SK-N-SH (cell line): Measurements from ENCODE around the gene MAGEA3. TPM values are rescaled to one million over a fixed set of nuclear protein-coding genes. Genes with fewer than 3 reads are reported as not detected.
A peak's percentile ranks its signal among the peaks of the same experiment; 100 is the strongest.

Experiments
- CTCF ChIA-PET: fragments of 300-600, 350-600 bp; formaldehyde crosslinking; extraction: SDS; loops from one replicate; lab custom pipeline; 2021; lab: Yijun Ruan, JAX
- POLR2A ChIA-PET: fragments of 350-600 bp; sonication (Branson Sonifier 250); formaldehyde crosslinking; extraction: SDS; loops from one replicate; lab custom pipeline; 2020; ENCODE audit warnings: antibody characterized with exemption, inconsistent platforms; lab: Yijun Ruan, JAX
- DNase-seq: peaks from one replicate; pipeline ENCODE4 v3.0.0; 2012
- H2AFZ ChIP-seq: fragments of 200-600 bp; sonication (generic); 2 replicates; pipeline ENCODE4 v1.8.1; 2016; ENCODE audit warnings: antibody characterized with exemption, mild to moderate bottlenecking, low read depth
- H3F3A ChIP-seq: fragments of 200-600 bp; sonication (generic); replicated peaks from 2 replicates; pipeline ENCODE3; 2016; ENCODE audit warnings: antibody characterized with exemption, mild to moderate bottlenecking; ENCODE audit not compliant: insufficient read depth
- H3K27ac ChIP-seq, 2 experiments: fragments of 200-500 bp in 1 of 2; fragments of 200-600 bp in 1 of 2; sonication (Bioruptor generic) in 1 of 2; sonication (generic), shearing (Covaris generic) in 1 of 2; 2 replicates each; pipeline versions ENCODE4 v1.5.1 to v1.6.1; 2014 to 2016; ENCODE audit warnings: low read depth in 2 of 2, inconsistent platforms in 1 of 2, low read length in 1 of 2, mild to moderate bottlenecking in 1 of 2, mixed read lengths in 1 of 2
- H3K27me3 ChIP-seq: fragments of 200-600 bp; sonication (generic), shearing (Covaris generic); 2 replicates; pipeline ENCODE4 v1.6.1; 2016; ENCODE audit warnings: mixed run types; ENCODE audit not compliant: insufficient read depth
- H3K36me3 ChIP-seq, 2 experiments: fragments of 200-500 bp in 1 of 2; fragments of 200-600 bp in 1 of 2; sonication (Bioruptor generic) in 1 of 2; sonication (generic) in 1 of 2; replicated peaks in 1 of 2; 2 replicates each; pipeline versions ENCODE3 to v1.5.1; 2014 to 2016; ENCODE audit warnings: low read length in 1 of 2, mild to moderate bottlenecking in 1 of 2; ENCODE audit not compliant: insufficient read depth in 2 of 2, control insufficient read depth in 1 of 2
- H3K4me1 ChIP-seq, 2 experiments: fragments of 200-500 bp in 1 of 2; fragments of 200-600 bp in 1 of 2; sonication (Bioruptor generic) in 1 of 2; sonication (generic), shearing (Covaris generic) in 1 of 2; 2 replicates each; pipeline versions ENCODE4 v1.5.1 to v1.6.1; 2014 to 2016; ENCODE audit warnings: low read depth in 1 of 2, low read length in 1 of 2, mixed run types in 1 of 2; ENCODE audit not compliant: insufficient read depth in 2 of 2, control insufficient read depth in 1 of 2
- H3K4me2 ChIP-seq: fragments of 200-600 bp; sonication (generic), shearing (Covaris generic); 2 replicates; pipeline ENCODE4 v1.6.1; 2017; ENCODE audit warnings: mixed run types
- H3K4me3 ChIP-seq, 2 experiments: fragments of 200-500 bp in 1 of 2; fragments of 200-600 bp in 1 of 2; sonication (Bioruptor generic) in 1 of 2; sonication (generic), shearing (Covaris generic) in 1 of 2; 2 replicates each; pipeline versions ENCODE4 v1.5.1 to v1.8.1; 2014 to 2016; ENCODE audit warnings: low read depth in 2 of 2, inconsistent platforms in 1 of 2, low read length in 1 of 2, mild to moderate bottlenecking in 1 of 2, mixed read lengths in 1 of 2, moderate library complexity in 1 of 2
- H3K79me2 ChIP-seq: fragments of 200-600 bp; sonication (generic); 2 replicates; pipeline ENCODE4 v1.8.1; 2017; ENCODE audit warnings: mild to moderate bottlenecking; ENCODE audit not compliant: insufficient read depth
- H3K9ac ChIP-seq: fragments of 200-600 bp; sonication (generic); 2 replicates; pipeline ENCODE4 v1.6.1; 2017; ENCODE audit warnings: mixed run types
- H3K9me2 ChIP-seq: fragments of 200-600 bp; sonication (generic); 2 replicates; pipeline ENCODE4 v1.6.1; 2017; ENCODE audit warnings: mixed run types
- H3K9me3 ChIP-seq: fragments of 200-600 bp; sonication (generic); 2 replicates; pipeline ENCODE4 v1.6.1; 2017; ENCODE audit warnings: mixed run types, mild to moderate bottlenecking, moderate library complexity
- H4K20me1 ChIP-seq: fragments of 200-600 bp; sonication (generic); 2 replicates; pipeline ENCODE4 v1.6.1; 2017; ENCODE audit warnings: mild to moderate bottlenecking, mixed run types; ENCODE audit not compliant: insufficient read depth
- CHD2 ChIP-seq: fragments of 150-350 bp; IDR thresholded peaks from 2 replicates; pipeline ENCODE4 v1.6.1; 2018; ENCODE audit warnings: low read length; ENCODE audit not compliant: partially characterized antibody
- ELF1 ChIP-seq: IDR thresholded peaks from 2 replicates; pipeline ENCODE4 v1.4.0; 2012
- EP300 ChIP-seq, 2 experiments: IDR thresholded peaks; 2 replicates each; pipeline versions ENCODE4 v1.4.0 to v1.6.1; 2012; ENCODE audit warnings: borderline replicate concordance in 1 of 2, low read depth in 1 of 2, low read length in 1 of 2
- EZH2phosphoT487 ChIP-seq: fragments of 200-600 bp; sonication (generic); IDR thresholded peaks from 2 replicates; pipeline ENCODE4 v1.6.1; 2017; ENCODE audit warnings: low read depth, mixed run types, mild to moderate bottlenecking, antibody characterized with exemption, moderate library complexity, borderline replicate concordance
- FOXJ3 ChIP-seq: sonication (generic); formaldehyde crosslinking; IDR thresholded peaks from 2 replicates; pipeline ENCODE4 v1.5.1; 2020; ENCODE audit warnings: mild to moderate bottlenecking, missing genetic modification reagents
- GABPA ChIP-seq: IDR thresholded peaks from 2 replicates; pipeline ENCODE4 v1.4.0; 2012; ENCODE audit warnings: low read depth, mild to moderate bottlenecking
- JUND ChIP-seq: IDR thresholded peaks from 2 replicates; pipeline ENCODE4 v1.4.0; 2012
- MEF2A ChIP-seq: IDR thresholded peaks from 2 replicates; pipeline ENCODE4 v1.4.0; 2012; ENCODE audit warnings: low read depth, borderline replicate concordance
- MXI1 ChIP-seq: IDR thresholded peaks from 2 replicates; pipeline ENCODE4 v1.6.1; 2012; ENCODE audit warnings: mild to moderate bottlenecking, low read depth, low read length, improper control_type of control experiment
- NFIC ChIP-seq: IDR thresholded peaks from 2 replicates; pipeline ENCODE4 v1.4.0; 2012; ENCODE audit warnings: borderline replicate concordance
- NRF1 ChIP-seq: IDR thresholded peaks from 2 replicates; pipeline ENCODE4 v1.6.1; 2012; ENCODE audit warnings: low read depth, mild to moderate bottlenecking, low read length
- POLR2AphosphoS5 ChIP-seq: IDR thresholded peaks from 2 replicates; pipeline ENCODE4 v1.6.1; 2012; ENCODE audit warnings: low read depth, low read length
- RFX5 ChIP-seq: IDR thresholded peaks from 2 replicates; pipeline ENCODE4 v1.6.1; 2012; ENCODE audit warnings: mild to moderate bottlenecking, improper control_type of control experiment, low read length
- RXRA ChIP-seq: IDR thresholded peaks from 2 replicates; pipeline ENCODE4 v1.4.0; 2012; ENCODE audit warnings: low read depth, mild to moderate bottlenecking, borderline replicate concordance
- SIN3A ChIP-seq: IDR thresholded peaks from 2 replicates; pipeline ENCODE4 v1.6.1; 2012; ENCODE audit warnings: low read depth, mild to moderate bottlenecking, low read length, moderate library complexity, borderline replicate concordance
- SMC3 ChIP-seq: IDR thresholded peaks from 2 replicates; pipeline ENCODE4 v1.6.1; 2012; ENCODE audit warnings: low read depth, low read length, improper control_type of control experiment
- TEAD4 ChIP-seq: IDR thresholded peaks from 2 replicates; pipeline ENCODE4 v1.4.0; 2012; ENCODE audit warnings: mild to moderate bottlenecking, borderline replicate concordance; ENCODE audit not compliant: insufficient read depth
- YY1 ChIP-seq: IDR thresholded peaks from 2 replicates; pipeline ENCODE4 v1.4.0; 2012; ENCODE audit warnings: low read depth, mild to moderate bottlenecking
- WGBS: methylation state at CpG from one replicate; pipeline ENCODE4 v1.1.6; 2017; ENCODE audit warnings: low lambda C conversion rate; 5-methylcytosine and 5-hydroxymethylcytosine counted together
- polyA plus RNA-seq, 3 experiments: library from polyadenylated mRNA; depleted of rRNA; stranded (reverse); fragments of >200 nt; gene quantifications; 2 replicates each; pipeline ENCODE4 v1.2.3, GENCODE V29; 2012
- TF ChIP-seq, protein P1 (sequence below): IDR thresholded peaks from 2 replicates; pipeline ENCODE4; 2012
- TF ChIP-seq, protein P2 (sequence below): fragments of 200-600 bp; sonication (generic); IDR thresholded peaks from 2 replicates; pipeline ENCODE4 v1.6.1; 2017; ENCODE audit warnings: antibody characterized with exemption, mild to moderate bottlenecking, moderate library complexity
- TF ChIP-seq, protein P3 (sequence below): IDR thresholded peaks from 2 replicates; pipeline ENCODE4 v1.4.0; 2012; ENCODE audit warnings: low read depth, borderline replicate concordance
- TF ChIP-seq, protein P4 (sequence below): fragments of 150-350 bp; IDR thresholded peaks from 2 replicates; pipeline ENCODE4 v1.6.1; 2016; ENCODE audit warnings: mild to moderate bottlenecking, low read depth, low read length
- TF ChIP-seq, protein P5 (sequence below): IDR thresholded peaks from 2 replicates; pipeline ENCODE4 v1.4.0; 2012; ENCODE audit warnings: low read depth
- TF ChIP-seq, protein P6 (sequence below): fragments of 150-350 bp; IDR thresholded peaks from 2 replicates; pipeline ENCODE4 v1.6.1; 2017; ENCODE audit warnings: antibody characterized with exemption, low read length, low read depth, borderline replicate concordance
- TF ChIP-seq, protein P7 (sequence below): IDR thresholded peaks from 2 replicates; pipeline ENCODE4 v1.4.0; 2012; ENCODE audit warnings: low read depth, borderline replicate concordance

MAGEA3 gene
- polyA plus RNA-seq, 1 of the 3 experiments (the other 2 are of a cell fraction), result 84.2 TPM

DNA sequence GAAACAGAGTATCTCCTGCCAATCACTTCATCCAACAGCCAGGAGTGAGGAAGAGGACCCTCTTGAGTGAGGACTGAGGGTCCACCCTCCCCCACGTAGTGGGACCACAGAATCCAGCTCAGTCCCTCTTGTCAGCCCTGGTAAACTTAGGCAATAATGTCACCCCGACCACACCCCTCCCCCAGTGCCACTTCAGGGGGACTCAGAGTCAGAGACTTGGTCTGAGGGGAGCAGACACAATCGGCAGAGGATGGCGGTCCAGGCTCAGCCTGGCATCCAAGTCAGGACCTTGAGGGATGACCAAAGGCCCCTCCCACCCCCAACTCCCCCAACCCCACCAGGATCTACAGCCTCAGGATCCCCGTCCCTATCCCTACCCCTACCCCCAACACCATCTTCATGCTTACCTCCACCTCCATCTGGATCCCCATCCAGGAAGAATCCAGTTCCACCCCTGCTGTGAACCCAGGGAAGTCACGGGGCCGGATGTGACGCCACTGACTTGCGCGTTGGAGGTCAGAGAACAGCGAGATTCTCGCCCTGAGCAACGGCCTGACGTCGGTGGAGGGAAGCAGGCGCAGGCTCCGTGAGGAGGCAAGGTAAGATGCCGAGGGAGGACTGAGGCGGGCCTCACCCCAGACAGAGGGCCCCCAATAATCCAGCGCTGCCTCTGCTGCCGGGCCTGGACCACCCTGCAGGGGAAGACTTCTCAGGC lies 34.8 kb downstream of the MAGEA3 start, which contains the start of the genes CSAG1 and MAGEA12:
Gene CSAG1 (minus strand): TSS at position 461 of the 715 bp plus-strand sequence. CDS start 1,261 bp downstream, outside the sequence.
Gene MAGEA12 (plus strand): TSS at position 497 of the 715 bp plus-strand sequence. CDS start 2,405 bp downstream, outside the sequence.
- DNase-seq, result peak; percentile 81
- CTCF ChIA-PET, result no interaction called here
- H3K9ac ChIP-seq, result peak within 1 kb of the TSS; percentile 82
- no peak for TF ChIP-seq RXRA
- TF ChIP-seq, protein P1, sequence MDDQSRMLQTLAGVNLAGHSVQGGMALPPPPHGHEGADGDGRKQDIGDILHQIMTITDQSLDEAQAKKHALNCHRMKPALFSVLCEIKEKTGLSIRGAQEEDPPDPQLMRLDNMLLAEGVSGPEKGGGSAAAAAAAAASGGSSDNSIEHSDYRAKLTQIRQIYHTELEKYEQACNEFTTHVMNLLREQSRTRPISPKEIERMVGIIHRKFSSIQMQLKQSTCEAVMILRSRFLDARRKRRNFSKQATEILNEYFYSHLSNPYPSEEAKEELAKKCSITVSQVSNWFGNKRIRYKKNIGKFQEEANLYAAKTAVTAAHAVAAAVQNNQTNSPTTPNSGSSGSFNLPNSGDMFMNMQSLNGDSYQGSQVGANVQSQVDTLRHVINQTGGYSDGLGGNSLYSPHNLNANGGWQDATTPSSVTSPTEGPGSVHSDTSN, result no peak
- 0 out of 2 replicates have a peak, but pooled peaks have one; percentile 20 for TF ChIP-seq MXI1
- TF ChIP-seq JUND, result 0 out of 2 replicates have a peak, but pooled peaks have one; percentile 12
- TF ChIP-seq EP300 (IDR thresholded peaks at IDR 0.05; ENCODE audit: borderline replicate concordance in 1 of 2, low read depth in 1 of 2, low read length in 1 of 2), result no peak
- TF ChIP-seq, protein P2, sequence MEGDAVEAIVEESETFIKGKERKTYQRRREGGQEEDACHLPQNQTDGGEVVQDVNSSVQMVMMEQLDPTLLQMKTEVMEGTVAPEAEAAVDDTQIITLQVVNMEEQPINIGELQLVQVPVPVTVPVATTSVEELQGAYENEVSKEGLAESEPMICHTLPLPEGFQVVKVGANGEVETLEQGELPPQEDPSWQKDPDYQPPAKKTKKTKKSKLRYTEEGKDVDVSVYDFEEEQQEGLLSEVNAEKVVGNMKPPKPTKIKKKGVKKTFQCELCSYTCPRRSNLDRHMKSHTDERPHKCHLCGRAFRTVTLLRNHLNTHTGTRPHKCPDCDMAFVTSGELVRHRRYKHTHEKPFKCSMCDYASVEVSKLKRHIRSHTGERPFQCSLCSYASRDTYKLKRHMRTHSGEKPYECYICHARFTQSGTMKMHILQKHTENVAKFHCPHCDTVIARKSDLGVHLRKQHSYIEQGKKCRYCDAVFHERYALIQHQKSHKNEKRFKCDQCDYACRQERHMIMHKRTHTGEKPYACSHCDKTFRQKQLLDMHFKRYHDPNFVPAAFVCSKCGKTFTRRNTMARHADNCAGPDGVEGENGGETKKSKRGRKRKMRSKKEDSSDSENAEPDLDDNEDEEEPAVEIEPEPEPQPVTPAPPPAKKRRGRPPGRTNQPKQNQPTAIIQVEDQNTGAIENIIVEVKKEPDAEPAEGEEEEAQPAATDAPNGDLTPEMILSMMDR, result no peak
- no peak for TF ChIP-seq NFIC
- TF ChIP-seq, protein P3, sequence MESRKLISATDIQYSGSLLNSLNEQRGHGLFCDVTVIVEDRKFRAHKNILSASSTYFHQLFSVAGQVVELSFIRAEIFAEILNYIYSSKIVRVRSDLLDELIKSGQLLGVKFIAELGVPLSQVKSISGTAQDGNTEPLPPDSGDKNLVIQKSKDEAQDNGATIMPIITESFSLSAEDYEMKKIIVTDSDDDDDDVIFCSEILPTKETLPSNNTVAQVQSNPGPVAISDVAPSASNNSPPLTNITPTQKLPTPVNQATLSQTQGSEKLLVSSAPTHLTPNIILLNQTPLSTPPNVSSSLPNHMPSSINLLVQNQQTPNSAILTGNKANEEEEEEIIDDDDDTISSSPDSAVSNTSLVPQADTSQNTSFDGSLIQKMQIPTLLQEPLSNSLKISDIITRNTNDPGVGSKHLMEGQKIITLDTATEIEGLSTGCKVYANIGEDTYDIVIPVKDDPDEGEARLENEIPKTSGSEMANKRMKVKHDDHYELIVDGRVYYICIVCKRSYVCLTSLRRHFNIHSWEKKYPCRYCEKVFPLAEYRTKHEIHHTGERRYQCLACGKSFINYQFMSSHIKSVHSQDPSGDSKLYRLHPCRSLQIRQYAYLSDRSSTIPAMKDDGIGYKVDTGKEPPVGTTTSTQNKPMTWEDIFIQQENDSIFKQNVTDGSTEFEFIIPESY, result peak; percentile 97
- TF ChIP-seq RFX5, result no peak
- no peak for TF ChIP-seq MEF2A
- peak; percentile 98 for TF ChIP-seq CHD2
- TF ChIP-seq POLR2AphosphoS5, result 0 out of 2 replicates have a peak, but pooled peaks have one; percentile 32
- no peak for TF ChIP-seq YY1
- TF ChIP-seq FOXJ3 (CRISPR knock-in tag), result no peak
- TF ChIP-seq TEAD4, result no peak
- TF ChIP-seq GABPA, result peak; percentile 83
- TF ChIP-seq NRF1, result peak; percentile 54; the same call in 1 of the 2 replicates
- no peak for TF ChIP-seq SMC3
- TF ChIP-seq, protein P4, sequence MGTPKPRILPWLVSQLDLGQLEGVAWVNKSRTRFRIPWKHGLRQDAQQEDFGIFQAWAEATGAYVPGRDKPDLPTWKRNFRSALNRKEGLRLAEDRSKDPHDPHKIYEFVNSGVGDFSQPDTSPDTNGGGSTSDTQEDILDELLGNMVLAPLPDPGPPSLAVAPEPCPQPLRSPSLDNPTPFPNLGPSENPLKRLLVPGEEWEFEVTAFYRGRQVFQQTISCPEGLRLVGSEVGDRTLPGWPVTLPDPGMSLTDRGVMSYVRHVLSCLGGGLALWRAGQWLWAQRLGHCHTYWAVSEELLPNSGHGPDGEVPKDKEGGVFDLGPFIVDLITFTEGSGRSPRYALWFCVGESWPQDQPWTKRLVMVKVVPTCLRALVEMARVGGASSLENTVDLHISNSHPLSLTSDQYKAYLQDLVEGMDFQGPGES, result no peak
- TF ChIP-seq, protein P5, sequence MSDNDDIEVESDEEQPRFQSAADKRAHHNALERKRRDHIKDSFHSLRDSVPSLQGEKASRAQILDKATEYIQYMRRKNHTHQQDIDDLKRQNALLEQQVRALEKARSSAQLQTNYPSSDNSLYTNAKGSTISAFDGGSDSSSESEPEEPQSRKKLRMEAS, result no peak
- TF ChIP-seq, protein P6, sequence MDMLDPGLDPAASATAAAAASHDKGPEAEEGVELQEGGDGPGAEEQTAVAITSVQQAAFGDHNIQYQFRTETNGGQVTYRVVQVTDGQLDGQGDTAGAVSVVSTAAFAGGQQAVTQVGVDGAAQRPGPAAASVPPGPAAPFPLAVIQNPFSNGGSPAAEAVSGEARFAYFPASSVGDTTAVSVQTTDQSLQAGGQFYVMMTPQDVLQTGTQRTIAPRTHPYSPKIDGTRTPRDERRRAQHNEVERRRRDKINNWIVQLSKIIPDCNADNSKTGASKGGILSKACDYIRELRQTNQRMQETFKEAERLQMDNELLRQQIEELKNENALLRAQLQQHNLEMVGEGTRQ, result peak; percentile 39; the same call in 1 of the 2 replicates
- peak; percentile 59; the same call in 1 of the 2 replicates for TF ChIP-seq SIN3A
- TF ChIP-seq, protein P7, sequence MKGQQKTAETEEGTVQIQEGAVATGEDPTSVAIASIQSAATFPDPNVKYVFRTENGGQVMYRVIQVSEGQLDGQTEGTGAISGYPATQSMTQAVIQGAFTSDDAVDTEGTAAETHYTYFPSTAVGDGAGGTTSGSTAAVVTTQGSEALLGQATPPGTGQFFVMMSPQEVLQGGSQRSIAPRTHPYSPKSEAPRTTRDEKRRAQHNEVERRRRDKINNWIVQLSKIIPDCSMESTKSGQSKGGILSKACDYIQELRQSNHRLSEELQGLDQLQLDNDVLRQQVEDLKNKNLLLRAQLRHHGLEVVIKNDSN, result peak; percentile 91
- TF ChIP-seq EZH2phosphoT487, result no peak
- peak; percentile 50 for TF ChIP-seq ELF1

More for the DNA sequence above, 34.8 kb downstream of the MAGEA3 start, which contains the start of the genes CSAG1 and MAGEA12:
- Histone ChIP-seq H3F3A (no peaks in the 10 kb centered on the region), H3K9me3 (no peaks in the 10 kb centered on the region), H3K36me3 (peaks cover 2 to 4% of the 10 kb centered on the region in 2 experiments), H3K4me2 (peak within 1 kb of the TSS; percentile 79), H4K20me1 (no peaks in the 10 kb centered on the region), H3K27me3 (no peaks in the 10 kb centered on the region), H2AFZ (no peak within 1 kb of the TSS), H3K4me1 (peaks cover 0 to 6% of the 10 kb centered on the region in 2 experiments; a peak in 1 of 4 replicates), H3K27ac (no peak within 1 kb of the TSS), H3K9me2 (no peaks in the 10 kb centered on the region), H3K79me2 (peaks cover 55% of the 10 kb centered on the region), H3K4me3 (peak within 1 kb of the TSS; percentile 64 to 73)
- POLR2A ChIA-PET, result no interaction called here
- WGBS, result 11% methylated on average over 4 of the region's 21 CpGs
